ENCODE data around the gene PRLR.

DNA sequence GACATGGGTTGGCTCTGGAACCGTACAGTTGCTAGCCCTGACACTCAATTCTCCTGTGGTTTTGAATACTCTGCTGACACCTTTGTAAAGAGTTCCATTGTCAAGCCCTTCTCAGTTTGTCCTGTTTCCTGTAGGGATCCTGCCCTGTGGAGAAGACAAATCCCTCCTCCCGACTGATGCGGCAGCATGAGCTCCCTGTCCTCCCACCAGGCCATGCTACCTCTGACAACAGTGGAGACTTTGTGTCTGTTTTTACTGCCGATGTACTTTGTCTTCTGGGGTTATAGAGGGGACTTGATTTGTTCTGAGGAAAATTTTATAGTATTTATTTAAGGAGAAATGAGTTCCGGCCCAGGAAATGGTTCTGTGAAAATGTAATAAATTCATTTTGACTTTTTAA lies 57.8 kb downstream of the PRLR start:
- TF ChIP-seq SMAD4 (CRISPR knock-in tag; conservative IDR thresholded peaks at IDR 0.05), result no peak
- TF ChIP-seq, protein P1, sequence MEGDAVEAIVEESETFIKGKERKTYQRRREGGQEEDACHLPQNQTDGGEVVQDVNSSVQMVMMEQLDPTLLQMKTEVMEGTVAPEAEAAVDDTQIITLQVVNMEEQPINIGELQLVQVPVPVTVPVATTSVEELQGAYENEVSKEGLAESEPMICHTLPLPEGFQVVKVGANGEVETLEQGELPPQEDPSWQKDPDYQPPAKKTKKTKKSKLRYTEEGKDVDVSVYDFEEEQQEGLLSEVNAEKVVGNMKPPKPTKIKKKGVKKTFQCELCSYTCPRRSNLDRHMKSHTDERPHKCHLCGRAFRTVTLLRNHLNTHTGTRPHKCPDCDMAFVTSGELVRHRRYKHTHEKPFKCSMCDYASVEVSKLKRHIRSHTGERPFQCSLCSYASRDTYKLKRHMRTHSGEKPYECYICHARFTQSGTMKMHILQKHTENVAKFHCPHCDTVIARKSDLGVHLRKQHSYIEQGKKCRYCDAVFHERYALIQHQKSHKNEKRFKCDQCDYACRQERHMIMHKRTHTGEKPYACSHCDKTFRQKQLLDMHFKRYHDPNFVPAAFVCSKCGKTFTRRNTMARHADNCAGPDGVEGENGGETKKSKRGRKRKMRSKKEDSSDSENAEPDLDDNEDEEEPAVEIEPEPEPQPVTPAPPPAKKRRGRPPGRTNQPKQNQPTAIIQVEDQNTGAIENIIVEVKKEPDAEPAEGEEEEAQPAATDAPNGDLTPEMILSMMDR (IDR thresholded peaks at IDR 0.05 in 2 of 3, conservative IDR thresholded peaks at IDR 0.05 in 1 of 3; ENCODE audit: insufficient read depth in 2 of 3, low read depth in 1 of 3, low read length in 3 of 3), result no peak
- TF ChIP-seq, protein P2, sequence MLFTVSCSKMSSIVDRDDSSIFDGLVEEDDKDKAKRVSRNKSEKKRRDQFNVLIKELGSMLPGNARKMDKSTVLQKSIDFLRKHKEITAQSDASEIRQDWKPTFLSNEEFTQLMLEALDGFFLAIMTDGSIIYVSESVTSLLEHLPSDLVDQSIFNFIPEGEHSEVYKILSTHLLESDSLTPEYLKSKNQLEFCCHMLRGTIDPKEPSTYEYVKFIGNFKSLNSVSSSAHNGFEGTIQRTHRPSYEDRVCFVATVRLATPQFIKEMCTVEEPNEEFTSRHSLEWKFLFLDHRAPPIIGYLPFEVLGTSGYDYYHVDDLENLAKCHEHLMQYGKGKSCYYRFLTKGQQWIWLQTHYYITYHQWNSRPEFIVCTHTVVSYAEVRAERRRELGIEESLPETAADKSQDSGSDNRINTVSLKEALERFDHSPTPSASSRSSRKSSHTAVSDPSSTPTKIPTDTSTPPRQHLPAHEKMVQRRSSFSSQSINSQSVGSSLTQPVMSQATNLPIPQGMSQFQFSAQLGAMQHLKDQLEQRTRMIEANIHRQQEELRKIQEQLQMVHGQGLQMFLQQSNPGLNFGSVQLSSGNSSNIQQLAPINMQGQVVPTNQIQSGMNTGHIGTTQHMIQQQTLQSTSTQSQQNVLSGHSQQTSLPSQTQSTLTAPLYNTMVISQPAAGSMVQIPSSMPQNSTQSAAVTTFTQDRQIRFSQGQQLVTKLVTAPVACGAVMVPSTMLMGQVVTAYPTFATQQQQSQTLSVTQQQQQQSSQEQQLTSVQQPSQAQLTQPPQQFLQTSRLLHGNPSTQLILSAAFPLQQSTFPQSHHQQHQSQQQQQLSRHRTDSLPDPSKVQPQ (CRISPR knock-in tag; IDR thresholded peaks at IDR 0.05; ENCODE audit: borderline replicate concordance), result no peak
- no peak for TF ChIP-seq ZNF778 (CRISPR knock-in tag; IDR thresholded peaks at IDR 0.05)
- no peak for TF ChIP-seq U2AF1 (optimal IDR thresholded peaks at IDR 0.05; ENCODE audit: low read depth, low read length)
- no peak for TF ChIP-seq PURB (CRISPR knock-in tag; IDR thresholded peaks at IDR 0.05; ENCODE audit: low read depth)
- TF ChIP-seq MAFK (IDR thresholded peaks at IDR 0.05; ENCODE audit: low read length), result no peak
- no peak for TF ChIP-seq TAF15 (IDR thresholded peaks at IDR 0.05; ENCODE audit: low read depth, low read length)
- TF ChIP-seq SMAD2 (IDR thresholded peaks at IDR 0.05; ENCODE audit: low read depth, low read length), result no peak
- no peak for TF ChIP-seq POLR2A (conservative IDR thresholded peaks at IDR 0.05)

Data from K562 (cell line).